Activated CD4-positive, alpha-beta T cell treated with anti-CD3 and anti-CD28 coated beads for 36 hours (primary cell): ENCODE measurements around the gene BHMT2. TPM values are rescaled to one million over a fixed set of nuclear protein-coding genes. Genes with fewer than 3 reads are reported as not detected.
A peak's percentile ranks its signal among the peaks of the same experiment; 100 is the strongest.

Experiments used
- ATAC-seq: fragments of 200-7000 bp; cut with Tn5 transposase; one replicate; pipeline ENCODE4 v1.10.0; 2021; ENCODE audit warnings: mild to moderate bottlenecking, moderate library complexity
- CTCF ChIA-PET: fragments of 350-600 bp; sonication (Branson Sonifier 250); formaldehyde crosslinking; loops from one replicate; lab custom pipeline; 2021; ENCODE audit warnings: antibody characterized with exemption; lab: Charles Lee
- POLR2A ChIA-PET: fragments of 350-600 bp; sonication (Branson Sonifier 250); formaldehyde crosslinking; loops from one replicate; lab custom pipeline; 2021; ENCODE audit warnings: antibody characterized with exemption, inconsistent platforms; lab: Charles Lee
- DNase-seq: peaks from one replicate; pipeline ENCODE4 v3.0.0-alpha.2; 2020
- H3K27ac Mint-ChIP-seq: one replicate; pipeline ENCODE4 v1.8.0; 2021; ENCODE audit warnings: mixed read lengths
- H3K27me3 Mint-ChIP-seq: one replicate; pipeline ENCODE4 v1.8.0; 2021; ENCODE audit warnings: mixed read lengths
- H3K36me3 Mint-ChIP-seq: one replicate; pipeline ENCODE4 v1.8.0; 2021; ENCODE audit warnings: low read depth, mixed read lengths
- H3K4me1 Mint-ChIP-seq: one replicate; pipeline ENCODE4 v1.8.0; 2021; ENCODE audit warnings: mixed read lengths
- H3K4me3 Mint-ChIP-seq: one replicate; pipeline ENCODE4 v1.8.0; 2021; ENCODE audit warnings: mild to moderate bottlenecking, moderate library complexity, mixed read lengths
- H3K9me3 Mint-ChIP-seq: one replicate; pipeline ENCODE4 v1.8.0; 2021; ENCODE audit warnings: low read depth, mixed read lengths
- intact Hi-C, 2 experiments: fragments of 100-400 bp; cut with DNase I in 1 of 2; cut with micrococcal nuclease in 1 of 2; formaldehyde crosslinking; loops; one replicate each; pipeline versions ENCODE4 v1.14.2 to v1.15.1; 2022 to 2024; cut with DNase I, micrococcal nuclease
- total RNA-seq, 2 experiments: library from RNA; stranded (reverse); gene quantifications; one replicate each; pipeline ENCODE4 v1.2.3, GENCODE V29; 2021

Gene BHMT2
- total RNA-seq, 2 experiments from 2014 or later: not detected

- ATAC-seq (no peak), DNase-seq (no peak)
- Mint-ChIP-seq H3K27ac (no peak overlapping the region), H3K36me3 (no peaks in the 10 kb centered on the region), H3K4me1 (no peaks in the 10 kb centered on the region), H3K9me3 (no peaks in the 10 kb centered on the region), H3K27me3 (peaks cover 8% of the 10 kb centered on the region), H3K4me3 (no peak overlapping the region)
- intact Hi-C loops: no loop called here
- POLR2A ChIA-PET: no interaction called here
- CTCF ChIA-PET: no interaction called here
Measured at GRCh38 chr5:79093762-79094161, 24.2 kb downstream of the BHMT2 start.

- ChIA-PET CTCF (interaction anchor here (0.6 to 3.1 kb wide), 9 partner anchors 11 to 357 kb away, joined by 3 to 23 read pairs (median 5); no protein-coding TSS in a partner anchor), POLR2A (no interaction called here)
- H3K36me3 Mint-ChIP-seq: peaks cover 3% of the 10 kb centered on the region
- H3K4me3 Mint-ChIP-seq: no peak overlapping the region
- H3K27ac Mint-ChIP-seq: no peak overlapping the region
- peaks cover 5% of the 10 kb centered on the region for H3K9me3 Mint-ChIP-seq
- no peak for ATAC-seq
- no peaks in the 10 kb centered on the region for H3K4me1 Mint-ChIP-seq
- H3K27me3 Mint-ChIP-seq: peaks cover 37% of the 10 kb centered on the region
- DNase-seq: no peak
- intact Hi-C loops: no loop called here
Measured at GRCh38 chr5:79105868-79106267, 36.3 kb downstream of the BHMT2 start.

DNA sequence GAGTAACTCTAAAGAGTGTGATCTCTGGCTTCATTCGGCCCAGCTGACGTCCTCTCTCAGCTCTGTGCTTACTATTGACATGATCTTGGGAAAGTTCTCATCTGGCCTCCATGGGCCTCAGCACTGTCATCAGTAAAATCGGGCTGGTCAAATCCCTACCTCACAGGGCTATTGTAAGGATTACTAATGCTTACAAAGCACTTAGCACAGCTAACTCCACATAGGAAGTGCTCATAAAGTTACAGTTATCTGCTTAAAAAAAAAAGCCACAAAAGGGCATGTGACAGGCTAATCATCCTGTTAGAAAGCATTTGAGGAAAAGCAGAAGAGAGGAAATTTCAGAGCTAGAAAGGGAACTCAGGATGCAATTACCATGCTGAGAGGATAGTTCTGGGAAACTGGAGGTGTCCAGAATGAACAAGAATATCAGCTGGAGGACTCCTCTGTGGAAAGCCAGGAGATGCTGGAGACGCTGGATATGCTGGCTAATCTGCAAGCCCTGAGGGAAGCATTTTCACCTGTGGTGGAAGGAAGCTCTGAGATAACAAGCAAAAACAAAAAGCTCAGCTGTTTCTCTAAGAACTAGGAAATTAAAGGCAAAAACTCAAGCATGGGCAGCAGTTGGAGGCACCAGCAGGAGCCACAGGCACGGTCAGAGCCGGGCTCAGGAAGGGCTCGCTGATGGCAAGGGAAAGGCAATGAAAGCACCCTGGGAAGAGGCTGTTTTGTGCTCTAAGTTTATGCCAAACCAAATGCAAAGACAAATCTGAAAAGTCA, 37.6 kb downstream of the BHMT2 start:
- CTCF ChIA-PET: interaction anchor here (0.7 to 3.1 kb wide), 8 partner anchors 10 to 124 kb away, joined by 3 to 23 read pairs (median 4); no protein-coding TSS in a partner anchor
- no peak overlapping the region for H3K4me3 Mint-ChIP-seq
- H3K36me3 Mint-ChIP-seq: no peaks in the 10 kb centered on the region
- H3K27ac Mint-ChIP-seq: no peak overlapping the region
- DNase-seq: no peak
- H3K4me1 Mint-ChIP-seq: no peaks in the 10 kb centered on the region
- peaks cover 44% of the 10 kb centered on the region for H3K27me3 Mint-ChIP-seq
- no peaks in the 10 kb centered on the region for H3K9me3 Mint-ChIP-seq
- no peak for ATAC-seq
- intact Hi-C loops: no loop called here
- POLR2A ChIA-PET: no interaction called here

DNA sequence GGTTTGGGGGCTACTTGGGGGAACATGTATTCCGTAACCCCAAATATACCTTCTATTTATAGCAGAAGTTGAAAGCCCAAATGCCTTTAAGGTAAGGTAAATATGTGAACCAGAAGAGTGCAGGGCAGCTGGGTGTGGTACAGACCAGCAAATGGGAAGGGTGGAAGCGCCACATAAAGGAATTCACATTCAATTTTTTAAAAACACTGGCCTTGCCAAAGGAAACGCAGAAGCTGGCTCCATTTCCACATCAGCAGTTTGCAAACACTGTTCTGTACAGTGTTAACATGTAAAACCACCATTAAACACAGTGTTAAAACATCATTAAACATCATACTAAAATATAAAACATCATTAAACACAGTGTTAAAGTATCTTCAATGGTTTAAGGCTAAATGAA, 38.5 kb downstream of the BHMT2 start:
- ChIA-PET CTCF (interaction anchor here (1.5 to 2.0 kb wide), 2 partner anchors 25 to 83 kb away, joined by 5 to 15 read pairs; no protein-coding TSS in a partner anchor), POLR2A (no interaction called here)
- Mint-ChIP-seq H3K27ac (no peak overlapping the region), H3K4me1 (no peaks in the 10 kb centered on the region), H3K36me3 (no peaks in the 10 kb centered on the region), H3K4me3 (no peak overlapping the region), H3K27me3 (peaks cover 50% of the 10 kb centered on the region), H3K9me3 (no peaks in the 10 kb centered on the region)
- no peak for DNase-seq
- intact Hi-C loops: no loop called here
- ATAC-seq: no peak

- ATAC-seq (no peak), DNase-seq (no peak)
- Mint-ChIP-seq H3K27ac (no peak overlapping the region), H3K4me1 (no peaks in the 10 kb centered on the region), H3K36me3 (no peaks in the 10 kb centered on the region), H3K9me3 (no peaks in the 10 kb centered on the region), H3K27me3 (peaks cover 50% of the 10 kb centered on the region), H3K4me3 (no peak overlapping the region)
- intact Hi-C loops: no loop called here
- POLR2A ChIA-PET: no interaction called here
- CTCF ChIA-PET: interaction anchor here (0.6 to 2.0 kb wide), 7 partner anchors 9 to 904 kb away, joined by 3 to 15 read pairs (median 3); no protein-coding TSS in a partner anchor
Measured at GRCh38 chr5:79108792-79109191, 39.2 kb downstream of the BHMT2 start.

GRCh38 chr5:79109527-79110492, 40.2 kb downstream of the BHMT2 start:
- Mint-ChIP-seq H3K36me3 (no peaks in the 10 kb centered on the region), H3K4me3 (no peak overlapping the region), H3K27me3 (peaks cover 48% of the 10 kb centered on the region), H3K9me3 (no peaks in the 10 kb centered on the region), H3K4me1 (no peaks in the 10 kb centered on the region), H3K27ac (no peak overlapping the region)
- DNase-seq: peak; percentile 65
- CTCF ChIA-PET: interaction anchor here (0.7 to 2.0 kb wide), 6 partner anchors 8 to 92 kb away, joined by 3 to 15 read pairs (median 3); no protein-coding TSS in a partner anchor
- POLR2A ChIA-PET: no interaction called here
- peak; percentile 66 for ATAC-seq
- intact Hi-C loops: loop anchor here (1.0 kb wide), 1 partner anchor 85 kb away; no protein-coding TSS in a partner anchor

DNA sequence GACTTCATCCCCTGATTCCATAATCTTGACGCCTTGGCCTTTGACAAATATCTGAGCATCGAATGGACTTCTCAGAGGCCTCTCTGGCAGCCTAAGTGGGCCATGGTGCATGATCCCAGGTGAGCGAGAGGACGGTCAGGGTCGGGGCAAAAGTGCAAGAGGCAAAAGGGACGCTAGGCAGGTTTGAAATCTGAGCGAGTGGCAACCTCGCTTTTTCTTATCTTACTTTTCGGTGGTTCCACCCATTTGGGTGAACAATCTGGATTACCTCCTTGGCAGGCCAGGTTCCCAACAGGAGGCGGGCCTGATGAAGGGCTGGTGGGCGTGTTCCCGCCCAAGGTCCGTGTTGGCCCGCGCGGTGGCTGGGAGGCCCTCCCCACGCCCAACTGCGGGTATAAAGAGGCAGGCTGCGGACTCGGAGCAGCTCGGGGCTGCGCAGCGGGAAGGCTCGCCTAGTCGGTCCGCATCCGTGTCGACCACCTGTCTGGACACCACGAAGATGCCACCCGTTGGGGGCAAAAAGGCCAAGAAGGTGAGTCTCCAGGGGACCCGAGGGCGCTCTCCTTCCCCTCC, 41.9 kb downstream of the BHMT2 start, which contains the start of gene BHMT:
BHMT (plus strand) TSS at position 423 of the 573 bp plus-strand sequence; CDS start at position 500, 77 bp downstream.
- DNase-seq (no peak), ATAC-seq (no peak)
- no peaks in the 10 kb centered on the region for H3K4me1 Mint-ChIP-seq
- intact Hi-C loops: no loop called here
- H3K27me3 Mint-ChIP-seq: peaks cover 46% of the 10 kb centered on the region
- H3K9me3 Mint-ChIP-seq: no peaks in the 10 kb centered on the region
- ChIA-PET CTCF (no interaction called here), POLR2A (no interaction called here)
- no peaks in the 10 kb centered on the region for H3K36me3 Mint-ChIP-seq
- no peak within 1 kb of the TSS for H3K27ac Mint-ChIP-seq
- H3K4me3 Mint-ChIP-seq: no peak within 1 kb of the TSS

GRCh38 chr5:79111960-79112702, 42.6 kb downstream of the BHMT2 start:
- Mint-ChIP-seq H3K27ac (no peak overlapping the region), H3K27me3 (peaks cover 43% of the 10 kb centered on the region), H3K9me3 (no peaks in the 10 kb centered on the region), H3K4me1 (no peaks in the 10 kb centered on the region), H3K36me3 (no peaks in the 10 kb centered on the region), H3K4me3 (no peak overlapping the region)
- ChIA-PET POLR2A (no interaction called here), CTCF (interaction anchor here (0.6 to 1.0 kb wide), 2 partner anchors 21 to 137 kb away, joined by 3 to 4 read pairs; no protein-coding TSS in a partner anchor)
- intact Hi-C loops: no loop called here
- DNase-seq (no peak), ATAC-seq (no peak)

DNA sequence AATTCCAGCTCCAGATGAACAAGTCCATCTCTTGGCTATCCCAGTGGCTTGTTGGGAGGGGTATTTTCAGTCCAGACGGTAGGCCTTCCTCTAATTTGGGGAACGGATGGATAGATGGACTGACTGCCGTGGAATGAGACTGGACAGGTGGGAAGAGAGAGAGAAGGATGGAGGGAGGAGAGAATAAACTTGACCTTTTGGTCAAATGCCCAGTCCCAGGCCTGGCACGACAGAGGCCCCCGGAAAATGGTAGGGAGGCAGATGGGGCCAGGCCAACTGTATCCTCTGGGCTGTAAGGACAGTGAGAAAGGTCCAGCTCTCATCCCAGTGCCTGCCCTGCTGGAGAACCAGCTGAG, 43.1 kb downstream of the BHMT2 start:
- no peaks in the 10 kb centered on the region for H3K4me1 Mint-ChIP-seq
- no peaks in the 10 kb centered on the region for H3K36me3 Mint-ChIP-seq
- no peak overlapping the region for H3K27ac Mint-ChIP-seq
- intact Hi-C loops: no loop called here
- CTCF ChIA-PET: interaction anchor here (0.6 to 1.0 kb wide), 2 partner anchors 20 to 137 kb away, joined by 3 to 4 read pairs; no protein-coding TSS in a partner anchor
- ATAC-seq (no peak), DNase-seq (no peak)
- H3K27me3 Mint-ChIP-seq: peaks cover 43% of the 10 kb centered on the region
- no peak overlapping the region for H3K4me3 Mint-ChIP-seq
- POLR2A ChIA-PET: no interaction called here
- no peaks in the 10 kb centered on the region for H3K9me3 Mint-ChIP-seq

DNA sequence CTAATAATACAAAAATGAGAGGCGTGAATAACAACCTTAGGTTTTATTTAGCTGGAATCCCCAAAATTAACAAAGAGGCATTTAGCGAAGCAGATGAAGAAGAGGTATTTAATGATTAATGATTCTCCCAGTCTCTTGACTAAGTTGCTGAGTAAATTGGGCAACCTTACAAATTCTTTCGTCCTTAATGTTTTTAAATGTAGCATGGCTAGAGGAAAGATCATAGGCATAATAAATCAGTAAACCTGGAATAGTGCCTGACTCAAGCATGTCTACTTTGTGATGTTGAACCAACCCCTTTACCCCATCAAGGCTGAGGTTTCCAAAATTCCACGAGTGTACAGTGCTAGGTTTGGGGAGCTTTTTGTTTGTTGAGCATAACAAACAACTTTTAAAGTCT, 49.9 kb downstream of the BHMT2 start:
- intact Hi-C loops: no loop called here
- Mint-ChIP-seq H3K4me1 (peaks cover 2% of the 10 kb centered on the region), H3K4me3 (no peak overlapping the region), H3K27me3 (peaks cover 10% of the 10 kb centered on the region), H3K27ac (no peak overlapping the region), H3K36me3 (no peaks in the 10 kb centered on the region), H3K9me3 (no peaks in the 10 kb centered on the region)
- ATAC-seq (no peak), DNase-seq (no peak)
- ChIA-PET POLR2A (interaction anchor here (0.6 kb wide), 1 partner anchor 1591 kb away, joined by 3 read pairs; no protein-coding TSS in a partner anchor), CTCF (interaction anchor here (0.9 to 2.0 kb wide), 4 partner anchors 13 to 99 kb away, joined by 3 to 13 read pairs (median 4); no protein-coding TSS in a partner anchor)
